ENCODE data around the gene ANKRD40.
A peak's percentile ranks its signal among the peaks of the same experiment; 100 is the strongest.
"Not testable (repeated sequence)": the region's sequence is repeated elsewhere in the genome, so short reads cannot be mapped to it uniquely, and the experiment has no call there.

The ANKRD40 gene

GRCh38 chr17:50685691-50686493 is 21.8 kb downstream of the ANKRD40 start:
- no peak for DNase-seq

- no peak for DNase-seq
Measured at GRCh38 chr17:50685334-50685665, 22.4 kb downstream of the ANKRD40 start.

GRCh38 chr17:50684612-50685333 is 22.9 kb downstream of the ANKRD40 start:
- no peak for DNase-seq

GRCh38 chr17:50684288-50684611 is 23.5 kb downstream of the ANKRD40 start:
- DNase-seq = no peak

- DNase-seq = no peak
Measured at GRCh38 chr17:50683434-50684287, 24.1 kb downstream of the ANKRD40 start.

GRCh38 chr17:50682938-50683337 is 24.8 kb downstream of the ANKRD40 start:
- no peak for DNase-seq

- DNase-seq = no peak
Measured at GRCh38 chr17:50682441-50682840, 25.3 kb downstream of the ANKRD40 start.

GRCh38 chr17:50681263-50682200 is 26.2 kb downstream of the ANKRD40 start:
- peak; percentile 11 for DNase-seq

GRCh38 chr17:50680543-50681262 is 27.0 kb downstream of the ANKRD40 start:
- DNase-seq = not testable (repeated sequence)

- no peak for DNase-seq
Measured at GRCh38 chr17:50680126-50680525, 27.6 kb downstream of the ANKRD40 start.

GRCh38 chr17:50679008-50679544 is 28.6 kb downstream of the ANKRD40 start:
- no peak for DNase-seq

GRCh38 chr17:50677851-50678375 is 29.8 kb downstream of the ANKRD40 start:
- no peak for DNase-seq

GRCh38 chr17:50676065-50676975 is 31.4 kb downstream of the ANKRD40 start:
- DNase-seq = no peak

- no peak for DNase-seq
Measured at GRCh38 chr17:50675627-50676026, 32.1 kb downstream of the ANKRD40 start.

GRCh38 chr17:50675190-50675589 is 32.5 kb downstream of the ANKRD40 start:
- no peak for DNase-seq

GRCh38 chr17:50672831-50673551 is 34.7 kb downstream of the ANKRD40 start:
- no peak for DNase-seq

GRCh38 chr17:50672071-50672470 is 35.6 kb downstream of the ANKRD40 start:
- no peak for DNase-seq

GRCh38 chr17:50668838-50669581 is 38.7 kb downstream of the ANKRD40 start:
- DNase-seq = no peak

Measured in CD4-positive, alpha-beta T cell treated with Interleukin-17A for 1 hour (primary cell).